Measurements from ENCODE around the gene FGF22. TPM values are rescaled to one million over a fixed set of nuclear protein-coding genes. Genes with fewer than 3 reads are reported as not detected.
"Not testable (repeated sequence)": the region's sequence is repeated elsewhere in the genome, so short reads cannot be mapped to it uniquely, and the experiment has no call there.

FGF22 gene
- total and polyA plus RNA-seq, 2 donors from 2014 or later: 0.19 to 0.71 TPM

- no peak overlapping the region for H3K4me3 ChIP-seq (ENCODE audit: low read length in 3 of 3)
- no peaks in the 10 kb centered on the region for H3K4me1 ChIP-seq (ENCODE audit: control insufficient read depth in 2 of 3, insufficient read depth in 2 of 3, low read depth in 1 of 3, low read length in 3 of 3)
- no peak overlapping the region for H3K27ac ChIP-seq (ENCODE audit: low read depth in 2 of 2, low read length in 2 of 2)
- H3K9me3 ChIP-seq (ENCODE audit: control insufficient read depth in 2 of 3, insufficient read depth in 1 of 3, low read length in 3 of 3): no peaks in the 10 kb centered on the region
- FAIRE-seq: no peak
- H3K27me3 ChIP-seq (ENCODE audit: control insufficient read depth, insufficient read depth, low read length): no peaks in the 10 kb centered on the region
- DNase-seq: no peak
- H3K36me3 ChIP-seq (ENCODE audit: control insufficient read depth in 2 of 3, insufficient read depth in 3 of 3, low read length in 3 of 3): no peaks in the 10 kb centered on the region
- H3K9ac ChIP-seq (ENCODE audit: low read length in 3 of 3): no peak overlapping the region
- intact Hi-C loops (cut with DNase I): no loop called here
- no peak for TF ChIP-seq CTCF (IDR thresholded peaks at IDR 0.05; ENCODE audit: borderline replicate concordance, extremely low read depth, insufficient read depth)
Measured at GRCh38 chr19:604355-604754, 35.3 kb upstream of the FGF22 start.

- H3K4me1 ChIP-seq (ENCODE audit: control insufficient read depth in 2 of 3, insufficient read depth in 2 of 3, low read depth in 1 of 3, low read length in 3 of 3); H3K27me3 ChIP-seq (ENCODE audit: control insufficient read depth, insufficient read depth, low read length); H3K9ac ChIP-seq (ENCODE audit: low read length in 3 of 3); H3K4me3 ChIP-seq (ENCODE audit: low read length in 3 of 3); FAIRE-seq; H3K36me3 ChIP-seq (ENCODE audit: control insufficient read depth in 2 of 3, insufficient read depth in 3 of 3, low read length in 3 of 3); H3K27ac ChIP-seq (ENCODE audit: low read depth in 2 of 2, low read length in 2 of 2); H3K9me3 ChIP-seq (ENCODE audit: control insufficient read depth in 2 of 3, insufficient read depth in 1 of 3, low read length in 3 of 3); DNase-seq; intact Hi-C loops (cut with DNase I): not testable (repeated sequence)
Measured at GRCh38 chr19:605061-605971, 34.4 kb upstream of the FGF22 start.

DNA sequence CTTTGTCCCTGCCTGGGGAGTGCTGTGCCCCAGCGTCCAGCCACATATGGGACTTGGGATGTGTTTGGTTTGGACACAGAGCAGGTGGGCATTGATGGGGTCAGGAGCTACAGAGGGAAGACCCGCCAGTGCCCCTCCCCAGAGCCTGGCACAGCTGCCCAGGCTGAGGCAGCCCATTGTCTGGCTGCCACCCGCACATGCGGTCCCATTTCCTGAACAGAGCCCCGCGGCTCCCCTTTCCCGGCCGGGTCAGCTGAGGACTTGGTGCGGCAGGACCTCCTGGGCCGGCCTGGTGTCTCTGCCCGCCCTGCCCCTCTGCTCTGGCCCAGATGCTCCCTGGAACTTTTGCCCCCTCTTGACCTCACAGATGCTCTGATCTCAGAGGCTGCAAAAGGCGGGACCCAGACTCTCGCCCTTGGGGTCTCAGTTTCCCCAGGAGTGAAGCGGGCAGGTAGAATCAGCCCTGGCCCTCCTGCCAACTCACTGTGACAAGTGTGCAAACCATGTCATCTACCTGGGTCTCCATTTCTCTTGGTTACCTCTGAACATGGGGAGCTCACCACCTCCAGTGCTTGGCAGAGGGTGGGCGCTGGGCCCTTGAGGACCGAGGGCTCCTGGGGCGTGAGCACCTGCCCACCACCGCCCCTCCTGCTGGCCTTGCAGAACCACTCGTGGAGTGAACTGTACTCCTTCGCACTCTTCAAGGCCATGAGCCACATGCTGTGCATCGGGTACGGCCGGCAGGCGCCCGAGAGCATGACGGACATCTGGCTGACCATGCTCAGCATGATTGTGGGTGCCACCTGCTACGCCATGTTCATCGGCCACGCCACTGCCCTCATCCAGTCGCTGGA is 32.2 kb upstream of the FGF22 start:
- intact Hi-C loops (cut with DNase I): no loop called here

More for the DNA sequence above, 32.2 kb upstream of the FGF22 start:
- no peaks in the 10 kb centered on the region for H3K27me3 ChIP-seq (ENCODE audit: control insufficient read depth, insufficient read depth, low read length)
- no peak overlapping the region for H3K9ac ChIP-seq (ENCODE audit: low read length in 3 of 3)
- H3K4me3 ChIP-seq (ENCODE audit: low read length in 3 of 3): no peak overlapping the region
- no peaks in the 10 kb centered on the region for H3K4me1 ChIP-seq (ENCODE audit: control insufficient read depth in 2 of 3, insufficient read depth in 2 of 3, low read depth in 1 of 3, low read length in 3 of 3)
- no peak overlapping the region for H3K27ac ChIP-seq (ENCODE audit: low read depth in 2 of 2, low read length in 2 of 2)
- DNase-seq: no peak
- H3K9me3 ChIP-seq (ENCODE audit: control insufficient read depth in 2 of 3, insufficient read depth in 1 of 3, low read length in 3 of 3): no peaks in the 10 kb centered on the region
- no peak for FAIRE-seq
- TF ChIP-seq CTCF (IDR thresholded peaks at IDR 0.05; ENCODE audit: borderline replicate concordance, extremely low read depth, insufficient read depth): no peak
- H3K36me3 ChIP-seq (ENCODE audit: control insufficient read depth in 2 of 3, insufficient read depth in 3 of 3, low read length in 3 of 3): no peaks in the 10 kb centered on the region

Data from kidney (tissue), 14 donors.